HCT116 (cell line): ENCODE results near the gene STARD5. TPM values are rescaled to one million over a fixed set of nuclear protein-coding genes. Genes with fewer than 3 reads are reported as not detected.

Experiments
- ATAC-seq: fragments of 200-7000 bp; cut with Tn5 transposase; 2 replicates; pipeline ENCODE4 v1.9.1; 2020; ENCODE audit warnings: mild to moderate bottlenecking, moderate library complexity
- BruUV-seq: library from RNA; stranded (reverse); fragments of 400-500 nt; replicated peaks from 2 replicates; lab custom pipeline; 2021; lab: Mats Ljungman, UMichigan
- CTCF ChIA-PET: fragments of 300-600 bp; sonication (Branson Sonifier 250); formaldehyde crosslinking; loops from one replicate; lab custom pipeline; 2021; ENCODE audit warnings: antibody characterized with exemption; lab: Charles Lee
- POLR2A ChIA-PET: fragments of 300-600, 350-600 bp; sonication (Branson Sonifier 250); formaldehyde crosslinking; loops from one replicate; lab custom pipeline; 2021; ENCODE audit warnings: antibody characterized with exemption; lab: Charles Lee
- RAD21 ChIA-PET, 2 experiments: fragments of 300-600 bp; sonication (Branson Sonifier 250); formaldehyde crosslinking; loops; one replicate each; lab custom pipeline; 2023; ENCODE audit warnings: low total read pairs in 2 of 2; ENCODE audit not compliant: uncharacterized antibody in 2 of 2, unreplicated experiment in 2 of 2, low non-redundant PET in 1 of 2; lab: Charles Lee
- DNase-seq: peaks from one replicate; pipeline ENCODE4 v3.0.0-alpha.2; 2010; ENCODE audit warnings: low read depth, low spot score
- H2AFZ ChIP-seq: fragments of 200-600 bp; shearing (Covaris generic), sonication (generic); 2 replicates; pipeline ENCODE4 v1.6.1; 2017; ENCODE audit warnings: low read depth, mixed run types, mixed read lengths, antibody characterized with exemption, low read length; ENCODE audit not compliant: poor library complexity, severe bottlenecking
- H3K27ac ChIP-seq: 2 replicates; pipeline ENCODE4 v1.5.1; 2012; ENCODE audit warnings: low read depth, low read length
- H3K27me3 ChIP-seq: fragments of 200-600 bp; sonication (generic); 2 replicates; pipeline ENCODE4 v1.6.1; 2016; ENCODE audit warnings: mixed run types, low read length, mixed read lengths; ENCODE audit not compliant: insufficient read depth
- H3K36me3 ChIP-seq, 2 experiments: fragments of 200-500 bp in 1 of 2; fragments of 200-600 bp in 1 of 2; sonication (Bioruptor generic) in 1 of 2; sonication (generic) in 1 of 2; 2 replicates each; pipeline versions ENCODE4 v1.5.1 to v1.6.1; 2014 to 2016; ENCODE audit warnings: low read length in 2 of 2, inconsistent platforms in 1 of 2, mixed read lengths in 1 of 2, mixed run types in 1 of 2; ENCODE audit not compliant: insufficient read depth in 2 of 2, control insufficient read depth in 1 of 2
- H3K4me1 ChIP-seq, 2 experiments: fragments of 200-600 bp in 1 of 2; sonication (generic) in 1 of 2; 2 replicates each; pipeline versions ENCODE4 v1.5.1 to v1.6.1; 2012 to 2017; ENCODE audit warnings: low read length in 2 of 2, inconsistent platforms in 1 of 2, mild to moderate bottlenecking in 1 of 2, mixed read lengths in 1 of 2, mixed run types in 1 of 2, moderate library complexity in 1 of 2; ENCODE audit not compliant: insufficient read depth in 2 of 2, control insufficient read depth in 1 of 2
- H3K4me2 ChIP-seq: fragments of 200-600 bp; sonication (generic); 2 replicates; pipeline ENCODE4 v1.6.1; 2017; ENCODE audit warnings: mixed run types, low read length, mixed read lengths
- H3K4me3 ChIP-seq, 2 experiments: fragments of 200-600 bp in 1 of 2; sonication (generic) in 1 of 2; replicated peaks in 1 of 2; 2 replicates each; pipeline ENCODE4 v1.5.1; 2011 to 2016; ENCODE audit warnings: low read length in 2 of 2, control low read depth in 1 of 2, low read depth in 1 of 2, mild to moderate bottlenecking in 1 of 2, mixed read lengths in 1 of 2, mixed run types in 1 of 2
- H3K79me2 ChIP-seq: fragments of 200-600 bp; sonication (generic); 2 replicates; pipeline ENCODE4 v1.6.1; 2017; ENCODE audit warnings: mild to moderate bottlenecking, mixed run types, low read length, moderate library complexity, mixed read lengths; ENCODE audit not compliant: insufficient read depth
- H3K9ac ChIP-seq: fragments of 200-600 bp; sonication (generic); 2 replicates; pipeline ENCODE4 v1.6.1; 2016; ENCODE audit warnings: low read length, mixed read lengths
- H3K9me2 ChIP-seq: fragments of 200-600 bp; sonication (generic), shearing (Covaris generic); 2 replicates; pipeline ENCODE4 v1.6.1; 2017; ENCODE audit warnings: mixed run types, mild to moderate bottlenecking, moderate library complexity; ENCODE audit not compliant: insufficient read depth
- H3K9me3 ChIP-seq, 2 experiments: fragments of 200-500 bp in 1 of 2; fragments of 200-600 bp in 1 of 2; sonication (Bioruptor generic) in 1 of 2; sonication (generic) in 1 of 2; 2 replicates each; pipeline ENCODE4 v1.6.1; 2014 to 2017; ENCODE audit warnings: low read length in 2 of 2, mixed read lengths in 2 of 2, inconsistent platforms in 1 of 2, low read depth in 1 of 2, mild to moderate bottlenecking in 1 of 2, mixed run types in 1 of 2, moderate library complexity in 1 of 2; ENCODE audit not compliant: control insufficient read depth in 1 of 2, insufficient read depth in 1 of 2
- H4K20me1 ChIP-seq: fragments of 200-600 bp; sonication (generic), shearing (Covaris generic); 2 replicates; pipeline ENCODE4 v1.6.1; 2017; ENCODE audit warnings: mixed run types, mild to moderate bottlenecking, moderate library complexity; ENCODE audit not compliant: insufficient read depth
- CTCF ChIP-seq, 3 experiments: fragments of 200-600 bp in 1 of 3; sonication (generic) in 1 of 3; IDR thresholded peaks in 2 of 3; conservative IDR thresholded peaks in 1 of 3; 2 replicates each; pipeline ENCODE4 v1.5.1; 2012 to 2017; ENCODE audit warnings: low read depth in 2 of 3, low read length in 2 of 3, antibody characterized with exemption in 1 of 3, borderline replicate concordance in 1 of 3, control low read depth in 1 of 3, mild to moderate bottlenecking in 1 of 3, mixed read lengths in 1 of 3, mixed run types in 1 of 3, moderate library complexity in 1 of 3; ENCODE audit not compliant: insufficient read depth in 1 of 3
- FOSL1 ChIP-seq: IDR thresholded peaks from 2 replicates; pipeline ENCODE4 v1.6.1; 2012; ENCODE audit warnings: low read depth
- JUND ChIP-seq: IDR thresholded peaks from 2 replicates; pipeline ENCODE4 v1.6.1; 2012
- POLR2AphosphoS5 ChIP-seq: IDR thresholded peaks from 2 replicates; pipeline ENCODE4 v1.6.1; 2011; ENCODE audit warnings: mild to moderate bottlenecking, low read depth, low read length, moderate library complexity
- RAD21 ChIP-seq: IDR thresholded peaks from 2 replicates; pipeline ENCODE4 v1.6.1; 2012; ENCODE audit warnings: low read depth, mild to moderate bottlenecking
- ZBTB33 ChIP-seq: IDR thresholded peaks from 2 replicates; pipeline ENCODE4 v1.6.1; 2011; ENCODE audit warnings: mild to moderate bottlenecking, low read length, moderate library complexity; ENCODE audit not compliant: insufficient replicate concordance; ENCODE audit errors: extremely low read depth
- ZFX ChIP-seq: fragments of 450-650 bp; IDR thresholded peaks from 2 replicates; pipeline ENCODE4 v1.6.1; 2017
- intact Hi-C: fragments of 100-400 bp; cut with micrococcal nuclease; formaldehyde crosslinking; loops from 2 replicates; pipeline ENCODE4 v1.10.0; 2022
- total RNA-seq: library from RNA; stranded (reverse); gene quantifications from one replicate; pipeline ENCODE4 v1.2.1, GENCODE V29; 2021; ENCODE audit not compliant: unreplicated experiment

Gene STARD5
- total RNA-seq, 1 experiment from 2014 or later: 4.0 TPM

- no peak for TF ChIP-seq ZBTB33
- TF ChIP-seq POLR2AphosphoS5: no peak
- TF ChIP-seq ZFX: no peak
- TF ChIP-seq, all 23 proteins: peak for 0
Measured at GRCh38 chr15:81358248-81358647, 34.3 kb upstream of the STARD5 start (continued).

GRCh38 chr15:81357180-81357686, 33.3 kb upstream of the STARD5 start:
- TF ChIP-seq CTCF (IDR thresholded peaks at IDR 0.05 in 2 of 3, conservative IDR thresholded peaks at IDR 0.05 in 1 of 3; ENCODE audit: borderline replicate concordance in 1 of 3, insufficient read depth in 1 of 3, low read depth in 2 of 3, low read length in 2 of 3): peak in 2 of 3 experiments; percentile 19 to 35; a peak in 4 of 6 replicates
- no peak for TF ChIP-seq FOSL1
- TF ChIP-seq RAD21: no peak
- no peak for TF ChIP-seq JUND
- POLR2A ChIA-PET: interaction anchor here (0.9 kb wide), 1 partner anchor 18 kb away, joined by 3 read pairs; no protein-coding TSS in a partner anchor
- no peak overlapping the region for H3K4me2 ChIP-seq
- DNase-seq: peak; percentile 6
- CTCF ChIA-PET: interaction anchor here (1.8 kb wide), 1 partner anchor 91 kb away, joined by 5 read pairs; no protein-coding TSS in a partner anchor
- BruUV-seq: no TSS peak
- H3K36me3 ChIP-seq: no peaks in the 10 kb centered on the region
- H3K4me3 ChIP-seq: no peak overlapping the region
- H3K9me3 ChIP-seq: no peaks in the 10 kb centered on the region
- no peaks in the 10 kb centered on the region for H4K20me1 ChIP-seq
- no peaks in the 10 kb centered on the region for H3K9me2 ChIP-seq
- peak; percentile 63 for ATAC-seq
- H3K79me2 ChIP-seq: no peaks in the 10 kb centered on the region
- RAD21 ChIA-PET: no interaction called here
- H3K27me3 ChIP-seq: no peaks in the 10 kb centered on the region
- H3K4me1 ChIP-seq: no peaks in the 10 kb centered on the region
- H3K9ac ChIP-seq: no peak overlapping the region
- H3K27ac ChIP-seq: no peak overlapping the region
- intact Hi-C loops: no loop called here
- no peak overlapping the region for H2AFZ ChIP-seq
